Stimulated activated CD8-positive, alpha-beta memory T cell treated with anti-CD3 and anti-CD28 coated beads, Interleukin-2, amount 100 ng/mL, for 1 hour (primary cell): ENCODE measurements around the gene ENHO.
"Not testable (repeated sequence)": the region's sequence is repeated elsewhere in the genome, so short reads cannot be mapped to it uniquely, and the experiment has no call there.

Experiments
- DNase-seq, 2 donors: peaks; one replicate each; pipeline ENCODE4 v3.0.0-alpha.2; 2020; ENCODE audit warnings: low read depth in 2 of 2

ENHO gene

GRCh38 chr9:34506623-34507022, 16.2 kb downstream of the ENHO start:
- DNase-seq = no peak

GRCh38 chr9:34505370-34506120, 17.2 kb downstream of the ENHO start:
- DNase-seq = no peak

- DNase-seq = no peak
Observed at GRCh38 chr9:34503406-34503805, 19.4 kb downstream of the ENHO start.

- DNase-seq = no peak
Observed at GRCh38 chr9:34502891-34503290, 19.9 kb downstream of the ENHO start.

- no peak for DNase-seq
Observed at GRCh38 chr9:34502471-34502870, 20.3 kb downstream of the ENHO start.

- DNase-seq = no peak
Observed at GRCh38 chr9:34501889-34502425, 20.8 kb downstream of the ENHO start.

GRCh38 chr9:34501372-34501771, 21.4 kb downstream of the ENHO start:
- DNase-seq = no peak

- peak; percentile 50 to 58 for DNase-seq
Observed at GRCh38 chr9:34500623-34501267, 22.0 kb downstream of the ENHO start.

- DNase-seq = no peak
Observed at GRCh38 chr9:34499076-34499475, 23.7 kb downstream of the ENHO start.

GRCh38 chr9:34498553-34498952, 24.2 kb downstream of the ENHO start:
- DNase-seq = no peak

GRCh38 chr9:34496149-34496712, 26.6 kb downstream of the ENHO start:
- DNase-seq = no peak

- DNase-seq = no peak
Observed at GRCh38 chr9:34493972-34494535, 28.7 kb downstream of the ENHO start.

- no peak for DNase-seq
Observed at GRCh38 chr9:34492051-34492450, 30.7 kb downstream of the ENHO start.

- DNase-seq = no peak
Observed at GRCh38 chr9:34491596-34491995, 31.2 kb downstream of the ENHO start.

GRCh38 chr9:34490760-34491159, 32.0 kb downstream of the ENHO start:
- DNase-seq = no peak

GRCh38 chr9:34490360-34490759, 32.4 kb downstream of the ENHO start:
- no peak for DNase-seq

- DNase-seq = no peak
Observed at GRCh38 chr9:34486572-34486971, 36.2 kb downstream of the ENHO start.

- no peak for DNase-seq
Observed at GRCh38 chr9:34485822-34486221, 37.0 kb downstream of the ENHO start.

- DNase-seq = no peak
Observed at GRCh38 chr9:34484678-34485077, 38.1 kb downstream of the ENHO start.

GRCh38 chr9:34482746-34483145, 40.0 kb downstream of the ENHO start:
- DNase-seq = not testable (repeated sequence)

GRCh38 chr9:34481620-34482019, 41.2 kb downstream of the ENHO start:
- not testable (repeated sequence) for DNase-seq

- DNase-seq = no peak
Observed at GRCh38 chr9:34479431-34479866, 43.3 kb downstream of the ENHO start.
